IMR-90 (cell line): ENCODE measurements around the gene KAT6B. TPM values are rescaled to one million over a fixed set of nuclear protein-coding genes. Genes with fewer than 3 reads are reported as not detected.

Experiments used
- ATAC-seq: fragments of 200-7000 bp; cut with Tn5 transposase; 2 replicates; pipeline ENCODE4 v1.9.1; 2020; ENCODE audit warnings: low read depth, mild to moderate bottlenecking, moderate library complexity
- BruUV-seq: library from RNA; stranded (reverse); fragments of 400-500 nt; replicated peaks from 2 replicates; lab custom pipeline; 2021; lab: Mats Ljungman, UMichigan
- CTCF ChIA-PET: fragments of 300-600 bp; formaldehyde crosslinking; extraction: SDS; loops from one replicate; lab custom pipeline; 2021; ENCODE audit warnings: antibody characterized with exemption; lab: Yijun Ruan, JAX
- POLR2A ChIA-PET: fragments of 300-600 bp; sonication (Branson Sonifier 250); formaldehyde crosslinking; loops from one replicate; lab custom pipeline; 2022; ENCODE audit warnings: antibody characterized with exemption; ENCODE audit not compliant: unreplicated experiment; lab: Charles Lee
- DNase-seq: peaks from one replicate; pipeline ENCODE4 v3.0.0; 2013
- H2AFZ ChIP-seq: replicated peaks from 2 replicates; pipeline ENCODE3; 2013; ENCODE audit warnings: low read length, mild to moderate bottlenecking; ENCODE audit not compliant: poor library complexity
- H2AK5ac ChIP-seq: 2 replicates; pipeline ENCODE4 v1.6.1; 2013; ENCODE audit warnings: low read depth, low read length, inconsistent platforms
- H2AK9ac ChIP-seq: replicated peaks from 2 replicates; pipeline ENCODE3; 2013; ENCODE audit warnings: mild to moderate bottlenecking, low read depth, low read length, moderate library complexity; ENCODE audit not compliant: poor library complexity
- H2BK120ac ChIP-seq: 2 replicates; pipeline ENCODE4 v1.6.1; 2013; ENCODE audit warnings: low read depth, low read length, inconsistent platforms
- H2BK15ac ChIP-seq: 3 replicates; pipeline ENCODE4 v1.6.1; 2013; ENCODE audit warnings: low read depth, low read length, inconsistent platforms
- H2BK20ac ChIP-seq: 2 replicates; pipeline ENCODE4 v1.6.1; 2013; ENCODE audit warnings: low read depth, mild to moderate bottlenecking, inconsistent platforms, low read length, moderate library complexity
- H2BK5ac ChIP-seq: 2 replicates; pipeline ENCODE4 v1.6.1; 2013; ENCODE audit warnings: mild to moderate bottlenecking, low read depth, low read length, inconsistent platforms; ENCODE audit not compliant: poor library complexity, severe bottlenecking
- H3K14ac ChIP-seq: replicated peaks from 2 replicates; pipeline ENCODE4 v1.6.1; 2013; ENCODE audit warnings: low read depth, low read length, inconsistent platforms
- H3K18ac ChIP-seq: 2 replicates; pipeline ENCODE4 v1.6.1; 2013; ENCODE audit warnings: low read depth, low read length, control low read depth
- H3K23ac ChIP-seq: 2 replicates; pipeline ENCODE4 v1.6.1; 2013; ENCODE audit warnings: low read depth, low read length, inconsistent platforms
- H3K27ac ChIP-seq: 2 replicates; pipeline ENCODE4 v1.5.1; 2013; ENCODE audit warnings: mild to moderate bottlenecking, control low read depth, low read length; ENCODE audit not compliant: insufficient read depth
- H3K27me3 ChIP-seq: 2 replicates; pipeline ENCODE4 v1.6.1; 2013; ENCODE audit warnings: low read length; ENCODE audit not compliant: control insufficient read depth, insufficient read depth
- H3K36me3 ChIP-seq: 2 replicates; pipeline ENCODE4 v1.6.1; 2013; ENCODE audit warnings: low read length, mixed read lengths; ENCODE audit not compliant: control insufficient read depth, insufficient read depth
- H3K4ac ChIP-seq: 2 replicates; pipeline ENCODE4 v1.6.1; 2013; ENCODE audit warnings: low read depth, low read length, inconsistent platforms
- H3K4me1 ChIP-seq: 2 replicates; pipeline ENCODE4 v1.6.1; 2013; ENCODE audit warnings: low read length, mixed read lengths; ENCODE audit not compliant: control insufficient read depth, insufficient read depth
- H3K4me2 ChIP-seq: 2 replicates; pipeline ENCODE4 v1.6.1; 2013; ENCODE audit warnings: low read depth, mild to moderate bottlenecking, control low read depth, low read length, moderate library complexity
- H3K4me3 ChIP-seq: 2 replicates; pipeline ENCODE4 v1.5.1; 2013; ENCODE audit warnings: low read depth, mild to moderate bottlenecking, control low read depth, low read length, moderate library complexity; ENCODE audit not compliant: insufficient read depth
- H3K56ac ChIP-seq: 2 replicates; pipeline ENCODE4 v1.6.1; 2013; ENCODE audit warnings: low read length, inconsistent platforms; ENCODE audit not compliant: insufficient read depth; ENCODE audit errors: extremely low read depth
- H3K79me1 ChIP-seq, 2 experiments: 2 replicates each; pipeline ENCODE4 v1.6.1; 2013; ENCODE audit warnings: low read length in 2 of 2, inconsistent platforms in 1 of 2, low read depth in 1 of 2
- H3K9ac ChIP-seq: 2 replicates; pipeline ENCODE4 v1.6.1; 2013; ENCODE audit warnings: low read depth, low read length, control low read depth
- H3K9me1 ChIP-seq: 2 replicates; pipeline ENCODE4 v1.6.1; 2013; ENCODE audit warnings: low read length, inconsistent platforms; ENCODE audit not compliant: insufficient read depth
- H3K9me3 ChIP-seq: 2 replicates; pipeline ENCODE4 v1.6.1; 2013; ENCODE audit warnings: low read length; ENCODE audit not compliant: control insufficient read depth, insufficient read depth
- H4K20me1 ChIP-seq: 2 replicates; pipeline ENCODE4 v1.6.1; 2013; ENCODE audit warnings: low read length, inconsistent platforms; ENCODE audit not compliant: insufficient read depth
- H4K5ac ChIP-seq: 2 replicates; pipeline ENCODE4 v1.6.1; 2013; ENCODE audit warnings: mild to moderate bottlenecking, low read depth, low read length, control low read depth
- H4K8ac ChIP-seq, 2 experiments: 2 replicates each; pipeline ENCODE4 v1.6.1; 2013; ENCODE audit warnings: low read depth in 2 of 2, low read length in 2 of 2, control low read depth in 1 of 2, inconsistent platforms in 1 of 2
- H4K91ac ChIP-seq: 2 replicates; pipeline ENCODE4 v1.6.1; 2013; ENCODE audit warnings: low read depth, low read length, inconsistent platforms; ENCODE audit not compliant: insufficient read depth
- CTCF ChIP-seq: conservative IDR thresholded peaks from 2 replicates; pipeline ENCODE4 v1.5.1; 2012; ENCODE audit warnings: mild to moderate bottlenecking, low read depth, low read length, improper control_type of control experiment
- WGBS, 2 experiments: methylation state at CpG; one replicate each; pipeline versions ENCODE4 v1.1.5 to v1.1.7; 2013; ENCODE audit warnings: missing lambda C conversion rate in 2 of 2; ENCODE audit not compliant: insufficient read length in 1 of 2; ENCODE audit errors: extremely low coverage in 2 of 2; 5-methylcytosine and 5-hydroxymethylcytosine counted together
- dilution Hi-C: fragments of 300-500 bp; cut with HindIII; formaldehyde crosslinking; loops from one replicate; pipeline ENCODE4 v1.14.3; 2018; ENCODE audit warnings: low sequenced_read_pairs; ENCODE audit not compliant: unreplicated experiment
- in situ Hi-C: fragments of 300-500 bp; cut with MboI; formaldehyde crosslinking; loops from 3 replicates; pipeline ENCODE4 v1.14.3; 2019; ENCODE audit warnings: low sequenced_read_pairs, inconsistent platforms, mixed read lengths
- intact Hi-C: fragments of 100-400 bp; cut with micrococcal nuclease; formaldehyde crosslinking; loops from 2 replicates; pipeline ENCODE4 v1.10.0; 2022
- polyA plus RNA-seq, 3 experiments: library from polyadenylated mRNA; depleted of rRNA; stranded (reverse); fragments of >200 nt; gene quantifications; 2 replicates each; pipeline ENCODE4 v1.2.3, GENCODE V29; 2012; ENCODE audit warnings: low replicate concordance in 1 of 3
- total RNA-seq: library from RNA; depleted of rRNA; stranded (reverse); fragments of >200 nt; gene quantifications from 2 replicates; pipeline ENCODE4 v1.2.3, GENCODE V29; 2012

KAT6B gene
- total and polyA plus RNA-seq, 2 of the 4 experiments (the other 2 are of a cell fraction), result 8.8 to 28.1 TPM

GRCh38 chr10:75028748-75029147 is 202.3 kb downstream of the KAT6B start:
- Histone ChIP-seq H3K27ac (no peak overlapping the region), H3K36me3 (peaks cover 37% of the 10 kb centered on the region), H3K4ac (no peak overlapping the region), H3K9me3 (no peaks in the 10 kb centered on the region), H3K4me2 (no peak overlapping the region), H3K9me1 (peaks cover 12% of the 10 kb centered on the region), H4K91ac (no peak overlapping the region), H3K14ac (no peak overlapping the region), H3K4me1 (peaks cover 3% of the 10 kb centered on the region; the same call in 1 of the 2 replicates), H2AK9ac (no peak overlapping the region), H2BK20ac (no peak overlapping the region), H4K20me1 (peaks cover 4% of the 10 kb centered on the region; the same call in 1 of the 2 replicates), H3K27me3 (no peaks in the 10 kb centered on the region), H2BK5ac (no peak overlapping the region), H2BK120ac (no peak overlapping the region), H3K79me1 (peaks cover 7 to 26% of the 10 kb centered on the region in 2 experiments; a peak in 3 of 4 replicates), H3K4me3 (no peak overlapping the region), H2AK5ac (no peak overlapping the region), H3K23ac (no peak overlapping the region), H2AFZ (no peak overlapping the region), H4K5ac (no peak overlapping the region), H3K56ac (no peak overlapping the region), H3K9ac (no peak overlapping the region), H3K18ac (no peak overlapping the region), H4K8ac (no peak overlapping the region), H2BK15ac (no peak overlapping the region)
- TF ChIP-seq CTCF, result no peak
- intact Hi-C loops (loop anchor here (10.0 kb wide), 1 partner anchor 204 kb away; the partner anchor contains the start of gene KAT6B), in situ Hi-C loops (loop anchor here (10.0 kb wide), 2 partner anchors 206 to 764 kb away; partner anchors contain the start of gene COMTD1), dilution Hi-C loops (no loop called here)
- BruUV-seq, result no TSS peak
- ATAC-seq (no peak), DNase-seq (no peak)
- CTCF ChIA-PET, result interaction anchor here (0.5 kb wide), 1 partner anchor 17 kb away, joined by 3 read pairs; no protein-coding TSS in a partner anchor
- WGBS, 2 experiments, result 92% methylated on average over 2 of the region's 7 CpGs; no CpG with 5 or more reads in 1 of the 2 experiments
- POLR2A ChIA-PET, result no interaction called here
